Measurements from ENCODE around the gene DYRK1A. TPM values are rescaled to one million over a fixed set of nuclear protein-coding genes. Genes with fewer than 3 reads are reported as not detected.
A peak's percentile ranks its signal among the peaks of the same experiment; 100 is the strongest.

Gene DYRK1A
- total and polyA plus RNA-seq, 3 experiments from 2014 or later: 3.7 to 69.6 (median 66.1) TPM

DNA sequence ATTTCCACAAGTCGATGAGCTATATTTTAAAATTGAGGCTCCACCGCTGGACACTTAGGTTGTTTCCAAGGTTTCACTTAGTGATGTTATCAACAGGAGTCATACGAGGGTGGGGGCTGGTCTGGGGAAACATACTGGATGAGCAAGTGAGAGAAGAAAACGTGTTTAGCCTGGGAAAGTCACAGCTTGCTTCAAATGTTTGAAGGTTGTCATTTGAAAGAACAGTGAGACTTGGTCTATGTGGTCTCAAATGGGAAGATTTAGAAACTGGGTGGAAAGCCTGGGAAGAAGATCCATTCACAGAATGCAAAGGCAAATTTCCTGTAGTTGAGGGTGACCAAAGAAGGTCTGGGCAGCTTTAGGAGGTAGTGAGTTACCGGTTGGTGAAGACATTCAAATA lies 9.9 kb upstream of the DYRK1A start:
- DNase-seq: no peak
- no peaks in the 10 kb centered on the region for H3K36me3 ChIP-seq (ENCODE audit: insufficient read depth, low read length)
- H3K4me3 Mint-ChIP-seq: no peak overlapping the region
- no peaks in the 10 kb centered on the region for H3K4me1 Mint-ChIP-seq
- no peaks in the 10 kb centered on the region for H3K36me3 Mint-ChIP-seq
- no peak overlapping the region for H3K27ac Mint-ChIP-seq
- peaks cover 3% of the 10 kb centered on the region for H3K27me3 ChIP-seq (ENCODE audit: insufficient read depth, low read length, poor library complexity, severe bottlenecking)
- no peaks in the 10 kb centered on the region for H3K9me3 ChIP-seq (ENCODE audit: low read length)
- H3K27me3 Mint-ChIP-seq: peaks cover 4 to 38% of the 10 kb centered on the region in 2 donors
- H3K9me3 Mint-ChIP-seq: peaks cover under 1 to 2% (median 1%) of the 10 kb centered on the region in 5 donors
- no peak overlapping the region for H3K4me3 ChIP-seq (ENCODE audit: low read length)
- no peaks in the 10 kb centered on the region for H3K4me1 ChIP-seq (ENCODE audit: insufficient read depth, low read length)
- CTCF ChIA-PET: no interaction called here
- no peak overlapping the region for H3K27ac ChIP-seq (ENCODE audit: low read depth, low read length)
- POLR2A ChIA-PET: no interaction called here

DNA sequence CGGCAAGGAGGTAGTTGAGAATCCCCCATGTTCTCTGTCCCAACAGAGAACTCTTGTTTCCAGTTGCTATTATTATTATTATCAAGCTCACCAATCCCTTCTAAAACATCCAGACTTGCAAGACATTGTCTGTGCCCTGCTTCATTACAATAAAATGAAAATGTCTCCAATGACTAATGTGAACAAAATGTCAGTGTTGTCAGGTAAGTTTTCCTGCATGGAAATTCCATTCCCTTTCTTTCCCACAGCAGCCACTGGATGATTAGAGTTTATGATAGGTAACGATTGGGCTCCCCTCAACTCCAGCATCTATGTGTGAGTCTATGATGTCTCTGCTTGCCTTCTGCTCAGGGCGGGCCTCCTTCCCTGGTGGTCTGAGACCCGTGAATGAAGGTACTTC lies 8.9 kb upstream of the DYRK1A start:
- Mint-ChIP-seq H3K9me3 (no peaks in the 10 kb centered on the region), H3K27me3 (peaks cover 4 to 33% of the 10 kb centered on the region in 2 donors), H3K36me3 (no peaks in the 10 kb centered on the region), H3K4me1 (no peaks in the 10 kb centered on the region), H3K27ac (no peak overlapping the region), H3K4me3 (no peak overlapping the region)
- ChIA-PET POLR2A (no interaction called here), CTCF (no interaction called here)
- Histone ChIP-seq H3K9me3 (ENCODE audit: low read length) (no peaks in the 10 kb centered on the region), H3K4me1 (ENCODE audit: insufficient read depth, low read length) (no peaks in the 10 kb centered on the region), H3K27me3 (ENCODE audit: insufficient read depth, low read length, poor library complexity, severe bottlenecking) (no peaks in the 10 kb centered on the region), H3K27ac (ENCODE audit: low read depth, low read length) (no peak overlapping the region), H3K36me3 (ENCODE audit: insufficient read depth, low read length) (no peaks in the 10 kb centered on the region), H3K4me3 (ENCODE audit: low read length) (no peak overlapping the region)
- no peak for DNase-seq

DNA sequence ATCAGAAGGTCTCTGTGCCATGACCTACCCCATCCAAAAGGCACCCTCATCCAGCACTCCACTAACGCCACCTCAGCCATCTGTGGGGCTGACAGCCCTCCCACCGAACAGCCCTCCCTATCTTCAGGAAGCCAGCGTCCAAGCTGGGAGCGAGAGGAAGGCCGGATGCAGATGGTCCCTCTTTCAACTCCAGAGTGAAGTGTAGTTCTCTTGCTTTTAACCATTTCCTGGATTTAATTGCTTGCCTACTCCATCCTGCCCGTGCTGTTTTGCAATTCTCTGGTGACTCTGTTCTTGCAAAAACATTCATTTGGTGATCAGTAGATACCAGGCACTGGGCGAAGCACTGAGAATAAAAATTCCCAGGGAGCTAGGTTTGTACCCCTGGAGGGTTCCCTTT lies 8.2 kb upstream of the DYRK1A start:
- CTCF ChIA-PET: no interaction called here
- H3K27me3 Mint-ChIP-seq: peaks cover 1 to 27% of the 10 kb centered on the region in 2 donors

DNA sequence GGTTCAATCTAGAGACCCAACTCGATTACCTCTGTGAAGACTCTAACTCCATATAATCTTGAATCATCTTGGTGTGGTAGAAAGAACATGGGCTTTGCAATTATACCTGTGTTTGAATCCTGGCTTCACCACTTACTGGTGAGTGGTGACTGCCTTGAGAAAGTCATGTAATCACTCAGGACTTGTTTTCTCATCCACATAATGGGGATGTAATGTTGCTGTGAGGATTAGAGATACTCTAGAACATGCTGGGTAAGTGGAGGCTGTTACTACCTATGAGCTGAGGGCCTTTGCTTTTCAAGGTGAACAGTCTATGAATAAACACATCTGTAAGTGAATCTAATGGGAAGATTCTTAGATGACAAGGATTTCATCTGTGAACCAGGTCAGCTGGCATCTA lies 2.6 kb upstream of the DYRK1A start:
- Mint-ChIP-seq H3K36me3 (peaks cover 0 to 18% (median 0%) of the 10 kb centered on the region in 3 donors), H3K4me3 (peak overlapping the region in 2 of 7 donors; percentile 27 to 84), H3K27me3 (peaks cover 0 to 7% of the 10 kb centered on the region in 2 donors), H3K4me1 (peaks cover 13 to 20% (median 16%) of the 10 kb centered on the region in 3 donors), H3K9me3 (peaks cover 0 to 5% (median 0%) of the 10 kb centered on the region in 5 donors), H3K27ac (peak overlapping the region in 5 of 8 donors; percentile 2 to 98 (median 32))
- CTCF ChIA-PET: no interaction called here
- DNase-seq: no peak
- Histone ChIP-seq H3K4me1 (ENCODE audit: insufficient read depth, low read length) (peaks cover 5% of the 10 kb centered on the region), H3K27me3 (ENCODE audit: insufficient read depth, low read length, poor library complexity, severe bottlenecking) (no peaks in the 10 kb centered on the region), H3K27ac (ENCODE audit: low read depth, low read length) (no peak overlapping the region), H3K9me3 (ENCODE audit: low read length) (no peaks in the 10 kb centered on the region), H3K36me3 (ENCODE audit: insufficient read depth, low read length) (no peaks in the 10 kb centered on the region), H3K4me3 (ENCODE audit: low read length) (no peak overlapping the region)
- POLR2A ChIA-PET: no interaction called here

More for the DNA sequence above, 8.2 kb upstream of the DYRK1A start:
- Mint-ChIP-seq H3K36me3 (no peaks in the 10 kb centered on the region), H3K4me3 (no peak overlapping the region), H3K9me3 (no peaks in the 10 kb centered on the region), H3K27ac (peak overlapping the region in 1 of 8 donors; percentile 28), H3K4me1 (no peaks in the 10 kb centered on the region)
- DNase-seq: no peak
- Histone ChIP-seq H3K27me3 (ENCODE audit: insufficient read depth, low read length, poor library complexity, severe bottlenecking) (no peaks in the 10 kb centered on the region), H3K4me3 (ENCODE audit: low read length) (no peak overlapping the region), H3K4me1 (ENCODE audit: insufficient read depth, low read length) (no peaks in the 10 kb centered on the region), H3K36me3 (ENCODE audit: insufficient read depth, low read length) (no peaks in the 10 kb centered on the region), H3K9me3 (ENCODE audit: low read length) (no peaks in the 10 kb centered on the region), H3K27ac (ENCODE audit: low read depth, low read length) (no peak overlapping the region)
- POLR2A ChIA-PET: no interaction called here

DNA sequence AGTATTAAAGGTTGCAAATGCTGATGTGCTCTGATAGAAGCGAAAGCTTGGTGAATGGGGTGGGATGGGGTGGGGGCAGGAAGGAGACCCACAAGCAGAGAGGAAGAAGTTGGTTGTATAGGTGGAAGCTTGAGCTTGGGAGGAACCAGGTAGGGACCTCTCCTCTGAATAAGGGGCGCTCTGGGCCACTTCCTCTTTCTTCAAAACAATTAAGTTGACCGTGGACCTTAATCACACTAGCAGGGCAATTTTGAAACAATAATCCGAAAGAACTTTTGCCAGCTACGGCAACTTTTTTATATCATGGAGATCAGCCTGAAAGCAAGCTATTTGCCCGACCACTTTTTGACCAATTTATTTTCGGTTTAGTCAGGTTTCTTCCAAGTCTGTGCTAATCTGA lies 1.9 kb upstream of the DYRK1A start:
- Mint-ChIP-seq H3K27ac (peak overlapping the region in 6 of 8 donors; percentile 55 to 100 (median 90)), H3K4me3 (peak overlapping the region; percentile 61 to 96 (median 92)), H3K9me3 (peaks cover 0 to 5% (median 0%) of the 10 kb centered on the region in 5 donors), H3K27me3 (peaks cover 0 to 7% of the 10 kb centered on the region in 2 donors), H3K4me1 (peaks cover 20 to 28% (median 24%) of the 10 kb centered on the region in 3 donors), H3K36me3 (peaks cover 0 to 18% (median 0%) of the 10 kb centered on the region in 3 donors)
- Histone ChIP-seq H3K4me3 (ENCODE audit: low read length) (no peak overlapping the region), H3K27ac (ENCODE audit: low read depth, low read length) (peak overlapping the region; percentile 70), H3K4me1 (ENCODE audit: insufficient read depth, low read length) (peaks cover 11% of the 10 kb centered on the region), H3K9me3 (ENCODE audit: low read length) (no peaks in the 10 kb centered on the region), H3K27me3 (ENCODE audit: insufficient read depth, low read length, poor library complexity, severe bottlenecking) (no peaks in the 10 kb centered on the region), H3K36me3 (ENCODE audit: insufficient read depth, low read length) (no peaks in the 10 kb centered on the region)
- DNase-seq: no peak
- ChIA-PET CTCF (interaction anchor here (1.2 to 1.5 kb wide), 3 partner anchors 10 to 101 kb away, joined by 4 read pairs; partner anchors contain the start of gene VPS26C), POLR2A (interaction anchor here (0.9 kb wide), 1 partner anchor 199 kb away, joined by 3 read pairs; no protein-coding TSS in a partner anchor)

DNA sequence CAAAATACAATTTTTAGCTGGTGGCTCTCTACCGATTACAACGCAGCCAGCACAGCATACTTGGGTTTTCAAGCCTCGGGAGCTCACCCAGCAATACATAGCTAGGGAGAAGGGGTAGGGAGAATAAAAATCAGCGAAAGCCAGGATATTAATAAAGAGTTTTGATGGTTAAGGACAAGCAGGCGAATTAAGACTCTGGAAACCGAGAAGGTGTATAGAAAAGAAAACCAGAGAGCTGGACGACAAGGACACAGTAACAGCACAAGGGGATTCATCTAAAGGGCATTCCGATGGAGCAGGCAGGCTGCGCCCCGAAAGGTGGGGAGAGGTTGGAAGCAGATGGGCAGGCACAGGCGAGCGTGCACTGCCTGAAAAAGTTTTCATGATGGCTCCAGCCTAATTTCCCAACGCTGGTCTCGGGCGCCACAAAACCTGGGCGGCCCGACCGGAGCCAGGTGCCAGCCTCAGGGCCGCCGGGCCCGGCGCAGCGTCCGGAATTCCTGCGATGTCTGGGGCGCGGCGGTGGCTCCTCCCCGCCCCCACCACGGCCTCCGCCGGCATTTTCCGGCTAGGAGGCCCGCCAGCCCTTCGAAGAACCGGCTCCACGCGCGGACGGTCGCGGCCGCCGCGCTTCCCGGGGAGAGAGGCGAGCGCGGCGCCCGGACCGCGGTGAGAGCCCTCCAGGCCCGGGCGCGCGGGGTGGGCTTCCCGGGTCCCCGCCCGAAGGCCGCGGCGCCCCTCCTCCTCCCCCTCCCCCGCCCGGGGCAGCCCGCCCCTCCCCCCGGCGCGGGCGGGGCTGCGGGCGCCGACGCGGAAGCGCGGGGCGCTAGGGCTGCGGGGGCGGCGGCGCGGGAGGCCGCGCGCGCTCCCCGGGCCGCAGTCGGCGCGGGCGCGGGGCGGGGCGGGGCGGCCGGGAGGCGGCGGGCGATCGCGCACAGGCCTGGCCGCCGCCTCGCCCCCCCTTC lies 774 bp upstream of the DYRK1A start:
- Mint-ChIP-seq H3K9me3 (peaks cover 0 to 5% (median 0%) of the 10 kb centered on the region in 5 donors), H3K36me3 (peaks cover 0 to 18% (median 0%) of the 10 kb centered on the region in 3 donors), H3K4me3 (peak overlapping the region; percentile 95 to 100 (median 99)), H3K27ac (peak overlapping the region; percentile 94 to 100 (median 99)), H3K4me1 (peaks cover 31 to 39% (median 35%) of the 10 kb centered on the region in 3 donors), H3K27me3 (peaks cover 0 to 7% of the 10 kb centered on the region in 2 donors)
- Histone ChIP-seq H3K4me3 (ENCODE audit: low read length) (peak overlapping the region; percentile 44), H3K27me3 (ENCODE audit: insufficient read depth, low read length, poor library complexity, severe bottlenecking) (no peaks in the 10 kb centered on the region), H3K9me3 (ENCODE audit: low read length) (no peaks in the 10 kb centered on the region), H3K36me3 (ENCODE audit: insufficient read depth, low read length) (no peaks in the 10 kb centered on the region), H3K27ac (ENCODE audit: low read depth, low read length) (peak overlapping the region; percentile 86), H3K4me1 (ENCODE audit: insufficient read depth, low read length) (peaks cover 21% of the 10 kb centered on the region)
- POLR2A ChIA-PET: interaction anchor here (0.5 to 1.8 kb wide), 7 partner anchors 98 to 330 kb away, joined by 3 to 39 read pairs (median 4); partner anchors contain the start of gene VPS26C
- peak; percentile 56 to 76 (median 72) for DNase-seq
- CTCF ChIA-PET: interaction anchor here (0.6 to 1.5 kb wide), 7 partner anchors 9 to 102 kb away, joined by 3 to 4 read pairs (median 3); partner anchors contain the start of gene VPS26C

DNA sequence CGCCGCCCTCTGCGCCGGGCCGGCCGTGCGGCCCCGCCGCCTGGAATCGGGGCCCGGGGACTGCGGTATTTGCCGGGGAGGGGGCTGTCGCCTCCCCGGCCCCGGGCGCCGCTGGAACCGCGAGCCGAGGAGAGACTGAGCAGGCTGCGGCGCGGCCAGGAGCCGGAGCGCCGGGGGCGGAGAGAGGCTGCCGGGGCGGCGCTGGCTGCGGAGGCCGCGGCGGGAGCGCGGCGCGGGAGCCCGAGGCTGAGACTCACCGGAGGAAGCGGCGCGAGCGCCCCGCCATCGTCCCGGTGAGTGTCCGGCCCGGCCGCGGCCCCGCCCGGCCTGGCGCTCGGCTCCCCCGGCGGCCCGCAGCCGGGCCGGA lies 746 bp downstream of the DYRK1A start:
- Mint-ChIP-seq H3K36me3 (peaks cover 0 to 18% (median 0%) of the 10 kb centered on the region in 3 donors), H3K4me3 (no peak overlapping the region), H3K4me1 (peaks cover 44 to 54% (median 50%) of the 10 kb centered on the region in 3 donors), H3K27me3 (peaks cover 0 to 7% of the 10 kb centered on the region in 2 donors), H3K9me3 (peaks cover 0 to 5% (median 0%) of the 10 kb centered on the region in 5 donors), H3K27ac (peak overlapping the region in 1 of 8 donors; percentile 98)
- H3K27me3 ChIP-seq (ENCODE audit: insufficient read depth, low read length, poor library complexity, severe bottlenecking): no peaks in the 10 kb centered on the region
- peak overlapping the region; percentile 86 for H3K27ac ChIP-seq (ENCODE audit: low read depth, low read length)
- H3K9me3 ChIP-seq (ENCODE audit: low read length): no peaks in the 10 kb centered on the region
- H3K4me1 ChIP-seq (ENCODE audit: insufficient read depth, low read length): peaks cover 36% of the 10 kb centered on the region
- ChIA-PET POLR2A (interaction anchor here (1.0 to 1.4 kb wide), 2 partner anchors 96 to 100 kb away, joined by 3 to 7 read pairs; partner anchors contain the start of gene VPS26C), CTCF (no interaction called here)
- H3K36me3 ChIP-seq (ENCODE audit: insufficient read depth, low read length): no peaks in the 10 kb centered on the region
- H3K4me3 ChIP-seq (ENCODE audit: low read length): no peak overlapping the region
- DNase-seq: peak in 1 of 5 donors; percentile 6

Measured in CD8-positive, alpha-beta memory T cell (primary cell).